ENCODE results near the gene NAXE. TPM values are rescaled to one million over a fixed set of nuclear protein-coding genes. Genes with fewer than 3 reads are reported as not detected.
"Not testable (repeated sequence)": the region's sequence is repeated elsewhere in the genome, so short reads cannot be mapped to it uniquely, and the experiment has no call there.

Gene NAXE
- total RNA-seq, 2 donors from 2014 or later = 68.4 to 99.8 TPM

- TF ChIP-seq CTCF (IDR thresholded peaks at IDR 0.05) = peak; percentile 97
- Histone ChIP-seq H3K27ac (no peak overlapping the region), H3K9me3 (no peaks in the 10 kb centered on the region), H3K9ac (ENCODE audit: low read depth in 2 of 2, low read length in 2 of 2) (no peak overlapping the region), H3K4me1 (no peaks in the 10 kb centered on the region), H3K27me3 (no peaks in the 10 kb centered on the region), H3K4me3 (no peak overlapping the region), H3K36me3 (no peaks in the 10 kb centered on the region)
- peak; percentile 84 for DNase-seq
- intact Hi-C loops (cut with DNase I) = loop anchor here (5.0 kb wide), 1 partner anchor 132 kb away; no protein-coding TSS in a partner anchor
Observed at GRCh38 chr1:156583821-156584622, 7.6 kb upstream of the NAXE start.

DNA sequence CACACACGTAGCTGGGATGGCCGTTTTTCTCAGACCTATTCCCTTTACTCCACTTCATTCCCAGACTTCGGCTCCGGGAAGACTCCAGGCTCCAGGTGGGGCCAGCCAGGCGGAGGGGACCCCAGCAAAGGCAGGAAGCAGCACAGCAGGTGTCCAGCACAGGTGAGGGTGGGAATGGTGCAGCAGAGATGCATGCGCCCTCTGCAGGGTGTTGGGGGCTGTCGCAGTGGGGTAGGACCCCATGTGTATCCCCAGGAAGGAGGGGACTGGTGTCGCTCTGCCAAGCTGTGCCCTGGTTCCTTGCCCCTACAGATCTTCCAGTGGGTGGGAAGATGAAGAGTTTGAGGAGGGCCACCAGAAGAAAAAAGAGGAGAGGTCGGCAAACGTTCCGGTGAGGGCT is 6.8 kb upstream of the NAXE start:
- Histone ChIP-seq H3K9ac (ENCODE audit: low read depth in 2 of 2, low read length in 2 of 2) (no peak overlapping the region), H3K27ac (no peak overlapping the region), H3K9me3 (no peaks in the 10 kb centered on the region), H3K36me3 (no peaks in the 10 kb centered on the region), H3K4me3 (no peak overlapping the region), H3K4me1 (no peaks in the 10 kb centered on the region), H3K27me3 (no peaks in the 10 kb centered on the region)
- no peak for TF ChIP-seq CTCF (IDR thresholded peaks at IDR 0.05)
- intact Hi-C loops (cut with DNase I) = loop anchor here (5.0 kb wide), 1 partner anchor 133 kb away; no protein-coding TSS in a partner anchor
- DNase-seq = no peak

GRCh38 chr1:156586323-156586722 is 5.3 kb upstream of the NAXE start:
- no peak for TF ChIP-seq CTCF (IDR thresholded peaks at IDR 0.05)
- Histone ChIP-seq H3K4me3 (no peak overlapping the region), H3K4me1 (no peaks in the 10 kb centered on the region), H3K27me3 (no peaks in the 10 kb centered on the region), H3K36me3 (no peaks in the 10 kb centered on the region), H3K9ac (ENCODE audit: low read depth in 2 of 2, low read length in 2 of 2) (no peak overlapping the region), H3K9me3 (no peaks in the 10 kb centered on the region), H3K27ac (no peak overlapping the region)
- DNase-seq = no peak
- intact Hi-C loops (cut with DNase I) = no loop called here

DNA sequence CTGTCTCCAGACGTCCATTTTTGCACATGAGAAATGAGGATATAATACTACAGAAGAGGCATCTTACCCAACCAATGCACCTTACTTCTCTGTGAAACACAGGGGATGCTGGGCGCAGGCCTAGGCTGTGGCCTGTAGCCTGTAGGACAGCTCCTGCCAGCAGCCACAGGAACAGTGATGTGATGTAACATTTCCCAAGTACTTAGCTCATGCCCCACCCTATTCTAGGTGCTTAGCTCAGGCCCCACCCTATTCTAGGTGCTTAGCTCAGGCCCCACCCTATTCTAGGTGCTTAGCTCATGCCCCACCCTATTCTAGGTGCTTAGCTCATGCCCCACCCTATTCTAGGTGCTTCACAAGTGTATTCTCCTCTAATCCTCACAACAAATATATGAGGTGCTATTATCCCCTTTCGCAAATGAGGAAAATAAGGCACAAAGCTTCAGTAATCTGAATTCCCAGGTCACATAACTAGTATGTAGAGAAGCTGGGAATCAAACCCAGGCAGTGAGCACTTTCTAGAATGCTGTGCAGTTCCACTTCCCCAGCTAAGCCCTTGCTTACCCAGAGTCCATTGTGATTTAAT is 4.6 kb upstream of the NAXE start:
- H3K27ac ChIP-seq = no peak overlapping the region
- no peaks in the 10 kb centered on the region for H3K27me3 ChIP-seq
- H3K4me1 ChIP-seq = no peaks in the 10 kb centered on the region
- no peak overlapping the region for H3K9ac ChIP-seq (ENCODE audit: low read depth in 2 of 2, low read length in 2 of 2)
- H3K9me3 ChIP-seq = no peaks in the 10 kb centered on the region
- H3K36me3 ChIP-seq = no peaks in the 10 kb centered on the region
- no peak for TF ChIP-seq CTCF (IDR thresholded peaks at IDR 0.05)
- H3K4me3 ChIP-seq = no peak overlapping the region
- DNase-seq = no peak
- intact Hi-C loops (cut with DNase I) = no loop called here

DNA sequence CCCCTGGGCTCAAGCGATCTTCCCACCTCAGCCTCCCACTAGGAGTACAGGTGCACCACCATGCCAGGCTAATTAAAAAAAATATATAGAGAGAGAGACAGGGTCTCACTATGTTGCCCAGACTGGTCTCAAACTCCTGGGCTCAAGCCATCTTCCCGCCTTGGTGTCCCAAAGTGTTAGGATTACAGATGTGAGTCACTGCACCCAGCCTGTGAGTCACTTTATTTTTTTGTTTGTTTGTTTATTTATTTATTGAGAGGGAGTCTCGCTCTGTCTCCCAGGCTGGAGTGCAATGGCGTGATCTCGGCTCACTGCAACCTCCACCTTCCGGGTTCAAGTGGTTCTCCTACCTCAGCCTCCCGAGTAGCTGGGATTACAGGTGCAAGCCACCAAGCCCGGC is 3.6 kb upstream of the NAXE start:
- H3K4me1 ChIP-seq; H3K4me3 ChIP-seq; intact Hi-C loops (cut with DNase I); H3K27me3 ChIP-seq; DNase-seq; H3K9me3 ChIP-seq; H3K27ac ChIP-seq; H3K36me3 ChIP-seq; H3K9ac ChIP-seq (ENCODE audit: low read depth in 2 of 2, low read length in 2 of 2): not testable (repeated sequence)

DNA sequence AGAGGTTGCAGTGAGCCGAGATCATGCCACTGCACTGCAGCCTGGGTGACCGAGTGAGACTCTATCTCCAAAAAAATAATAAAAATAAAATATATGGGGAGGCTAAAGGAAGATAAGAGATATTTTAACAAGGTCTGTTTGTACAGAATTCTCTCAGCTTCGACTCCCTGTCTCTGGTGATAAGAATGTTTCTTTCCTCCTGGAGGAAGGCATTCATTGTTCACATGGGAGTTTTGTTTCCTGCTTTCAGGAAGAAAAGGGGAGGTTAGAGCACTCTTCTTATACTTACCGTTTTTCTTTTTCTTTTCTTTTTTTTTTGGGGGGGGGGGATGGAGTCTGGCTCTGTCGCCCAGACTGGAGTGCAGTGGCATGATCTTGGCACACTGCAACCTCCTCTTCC is 2.0 kb upstream of the NAXE start:
- H3K9me3 ChIP-seq = no peaks in the 10 kb centered on the region
- H3K4me1 ChIP-seq = no peaks in the 10 kb centered on the region
- H3K27ac ChIP-seq = no peak overlapping the region
- no peak for DNase-seq
- intact Hi-C loops (cut with DNase I) = no loop called here
- no peak for TF ChIP-seq CTCF (IDR thresholded peaks at IDR 0.05)
- no peak overlapping the region for H3K4me3 ChIP-seq
- no peaks in the 10 kb centered on the region for H3K27me3 ChIP-seq
- H3K36me3 ChIP-seq = no peaks in the 10 kb centered on the region
- no peak overlapping the region for H3K9ac ChIP-seq (ENCODE audit: low read depth in 2 of 2, low read length in 2 of 2)

Data from colonic mucosa (tissue), 4 donors.